MM.1S (cell line): ENCODE measurements around the gene NDUFS2.
A peak's percentile ranks its signal among the peaks of the same experiment; 100 is the strongest.

Experiments used
- EZH2 ChIP-seq: fragments of 300-600 bp; sonication (generic); optimal IDR thresholded peaks from 2 replicates; pipeline ENCODE3; 2017; ENCODE audit warnings: low read depth, mild to moderate bottlenecking, antibody characterized with exemption, low read length, mixed read lengths
- EZH2phosphoT487 ChIP-seq: fragments of 300-600 bp; sonication (generic); IDR thresholded peaks from 2 replicates; pipeline ENCODE4 v1.6.1; 2018; ENCODE audit warnings: antibody characterized with exemption, low read length
- TF ChIP-seq, protein P1 (sequence below): fragments of 300-600 bp; sonication (generic); IDR thresholded peaks from 2 replicates; pipeline ENCODE4 v1.5.1; 2016; ENCODE audit warnings: antibody characterized with exemption, low read length, mixed read lengths

DNA sequence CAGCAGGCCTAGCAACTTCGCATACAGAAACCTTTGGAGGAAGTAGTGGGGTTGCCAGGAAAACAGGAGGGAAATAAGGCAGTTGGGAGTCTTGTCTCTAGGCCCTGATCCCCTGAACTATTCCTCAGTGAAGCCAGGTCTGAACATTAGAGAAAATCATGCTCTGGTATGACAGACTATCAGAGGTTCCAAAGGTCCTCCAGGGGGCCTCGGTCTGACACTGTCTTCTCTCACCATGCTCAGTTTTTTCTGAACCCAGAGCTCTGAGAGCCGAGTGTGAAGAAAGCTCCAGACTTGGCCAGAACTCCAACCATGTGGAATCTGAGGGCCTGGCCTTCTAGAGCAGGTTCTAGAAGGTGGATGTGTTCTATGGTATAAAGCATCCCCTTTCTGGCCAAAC, 27.7 kb downstream of the NDUFS2 start:
- TF ChIP-seq, protein P1, sequence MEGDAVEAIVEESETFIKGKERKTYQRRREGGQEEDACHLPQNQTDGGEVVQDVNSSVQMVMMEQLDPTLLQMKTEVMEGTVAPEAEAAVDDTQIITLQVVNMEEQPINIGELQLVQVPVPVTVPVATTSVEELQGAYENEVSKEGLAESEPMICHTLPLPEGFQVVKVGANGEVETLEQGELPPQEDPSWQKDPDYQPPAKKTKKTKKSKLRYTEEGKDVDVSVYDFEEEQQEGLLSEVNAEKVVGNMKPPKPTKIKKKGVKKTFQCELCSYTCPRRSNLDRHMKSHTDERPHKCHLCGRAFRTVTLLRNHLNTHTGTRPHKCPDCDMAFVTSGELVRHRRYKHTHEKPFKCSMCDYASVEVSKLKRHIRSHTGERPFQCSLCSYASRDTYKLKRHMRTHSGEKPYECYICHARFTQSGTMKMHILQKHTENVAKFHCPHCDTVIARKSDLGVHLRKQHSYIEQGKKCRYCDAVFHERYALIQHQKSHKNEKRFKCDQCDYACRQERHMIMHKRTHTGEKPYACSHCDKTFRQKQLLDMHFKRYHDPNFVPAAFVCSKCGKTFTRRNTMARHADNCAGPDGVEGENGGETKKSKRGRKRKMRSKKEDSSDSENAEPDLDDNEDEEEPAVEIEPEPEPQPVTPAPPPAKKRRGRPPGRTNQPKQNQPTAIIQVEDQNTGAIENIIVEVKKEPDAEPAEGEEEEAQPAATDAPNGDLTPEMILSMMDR: peak; percentile 27
- TF ChIP-seq EZH2 (no peak), EZH2phosphoT487 (no peak)
